IMR-90 (cell line): ENCODE measurements around the gene KDELR3. TPM values are rescaled to one million over a fixed set of nuclear protein-coding genes. Genes with fewer than 3 reads are reported as not detected.
A peak's percentile ranks its signal among the peaks of the same experiment; 100 is the strongest.

ENCODE experiments used
- ATAC-seq: fragments of 200-7000 bp; cut with Tn5 transposase; 2 replicates; pipeline ENCODE4 v1.9.1; 2020; ENCODE audit warnings: low read depth, mild to moderate bottlenecking, moderate library complexity
- BruUV-seq: library from RNA; stranded (reverse); fragments of 400-500 nt; replicated peaks from 2 replicates; lab custom pipeline; 2021; lab: Mats Ljungman, UMichigan
- CTCF ChIA-PET: fragments of 300-600 bp; formaldehyde crosslinking; extraction: SDS; loops from one replicate; lab custom pipeline; 2021; ENCODE audit warnings: antibody characterized with exemption; lab: Yijun Ruan, JAX
- POLR2A ChIA-PET: fragments of 300-600 bp; sonication (Branson Sonifier 250); formaldehyde crosslinking; loops from one replicate; lab custom pipeline; 2022; ENCODE audit warnings: antibody characterized with exemption; ENCODE audit not compliant: unreplicated experiment; lab: Charles Lee
- DNase-seq: peaks from one replicate; pipeline ENCODE4 v3.0.0; 2013
- H2AFZ ChIP-seq: replicated peaks from 2 replicates; pipeline ENCODE3; 2013; ENCODE audit warnings: low read length, mild to moderate bottlenecking; ENCODE audit not compliant: poor library complexity
- H2AK5ac ChIP-seq: 2 replicates; pipeline ENCODE4 v1.6.1; 2013; ENCODE audit warnings: low read depth, low read length, inconsistent platforms
- H2AK9ac ChIP-seq: replicated peaks from 2 replicates; pipeline ENCODE3; 2013; ENCODE audit warnings: mild to moderate bottlenecking, low read depth, low read length, moderate library complexity; ENCODE audit not compliant: poor library complexity
- H2BK120ac ChIP-seq: 2 replicates; pipeline ENCODE4 v1.6.1; 2013; ENCODE audit warnings: low read depth, low read length, inconsistent platforms
- H2BK15ac ChIP-seq: 3 replicates; pipeline ENCODE4 v1.6.1; 2013; ENCODE audit warnings: low read depth, low read length, inconsistent platforms
- H2BK20ac ChIP-seq: 2 replicates; pipeline ENCODE4 v1.6.1; 2013; ENCODE audit warnings: low read depth, mild to moderate bottlenecking, inconsistent platforms, low read length, moderate library complexity
- H2BK5ac ChIP-seq: 2 replicates; pipeline ENCODE4 v1.6.1; 2013; ENCODE audit warnings: mild to moderate bottlenecking, low read depth, low read length, inconsistent platforms; ENCODE audit not compliant: poor library complexity, severe bottlenecking
- H3K14ac ChIP-seq: replicated peaks from 2 replicates; pipeline ENCODE4 v1.6.1; 2013; ENCODE audit warnings: low read depth, low read length, inconsistent platforms
- H3K18ac ChIP-seq: 2 replicates; pipeline ENCODE4 v1.6.1; 2013; ENCODE audit warnings: low read depth, low read length, control low read depth
- H3K23ac ChIP-seq: 2 replicates; pipeline ENCODE4 v1.6.1; 2013; ENCODE audit warnings: low read depth, low read length, inconsistent platforms
- H3K27ac ChIP-seq: 2 replicates; pipeline ENCODE4 v1.5.1; 2013; ENCODE audit warnings: mild to moderate bottlenecking, control low read depth, low read length; ENCODE audit not compliant: insufficient read depth
- H3K27me3 ChIP-seq: 2 replicates; pipeline ENCODE4 v1.6.1; 2013; ENCODE audit warnings: low read length; ENCODE audit not compliant: control insufficient read depth, insufficient read depth
- H3K36me3 ChIP-seq: 2 replicates; pipeline ENCODE4 v1.6.1; 2013; ENCODE audit warnings: low read length, mixed read lengths; ENCODE audit not compliant: control insufficient read depth, insufficient read depth
- H3K4ac ChIP-seq: 2 replicates; pipeline ENCODE4 v1.6.1; 2013; ENCODE audit warnings: low read depth, low read length, inconsistent platforms
- H3K4me1 ChIP-seq: 2 replicates; pipeline ENCODE4 v1.6.1; 2013; ENCODE audit warnings: low read length, mixed read lengths; ENCODE audit not compliant: control insufficient read depth, insufficient read depth
- H3K4me2 ChIP-seq: 2 replicates; pipeline ENCODE4 v1.6.1; 2013; ENCODE audit warnings: low read depth, mild to moderate bottlenecking, control low read depth, low read length, moderate library complexity
- H3K4me3 ChIP-seq: 2 replicates; pipeline ENCODE4 v1.5.1; 2013; ENCODE audit warnings: low read depth, mild to moderate bottlenecking, control low read depth, low read length, moderate library complexity; ENCODE audit not compliant: insufficient read depth
- H3K56ac ChIP-seq: 2 replicates; pipeline ENCODE4 v1.6.1; 2013; ENCODE audit warnings: low read length, inconsistent platforms; ENCODE audit not compliant: insufficient read depth; ENCODE audit errors: extremely low read depth
- H3K79me1 ChIP-seq, 2 experiments: 2 replicates each; pipeline ENCODE4 v1.6.1; 2013; ENCODE audit warnings: low read length in 2 of 2, inconsistent platforms in 1 of 2, low read depth in 1 of 2
- H3K9ac ChIP-seq: 2 replicates; pipeline ENCODE4 v1.6.1; 2013; ENCODE audit warnings: low read depth, low read length, control low read depth
- H3K9me1 ChIP-seq: 2 replicates; pipeline ENCODE4 v1.6.1; 2013; ENCODE audit warnings: low read length, inconsistent platforms; ENCODE audit not compliant: insufficient read depth
- H3K9me3 ChIP-seq: 2 replicates; pipeline ENCODE4 v1.6.1; 2013; ENCODE audit warnings: low read length; ENCODE audit not compliant: control insufficient read depth, insufficient read depth
- H4K20me1 ChIP-seq: 2 replicates; pipeline ENCODE4 v1.6.1; 2013; ENCODE audit warnings: low read length, inconsistent platforms; ENCODE audit not compliant: insufficient read depth
- H4K5ac ChIP-seq: 2 replicates; pipeline ENCODE4 v1.6.1; 2013; ENCODE audit warnings: mild to moderate bottlenecking, low read depth, low read length, control low read depth
- H4K8ac ChIP-seq, 2 experiments: 2 replicates each; pipeline ENCODE4 v1.6.1; 2013; ENCODE audit warnings: low read depth in 2 of 2, low read length in 2 of 2, control low read depth in 1 of 2, inconsistent platforms in 1 of 2
- H4K91ac ChIP-seq: 2 replicates; pipeline ENCODE4 v1.6.1; 2013; ENCODE audit warnings: low read depth, low read length, inconsistent platforms; ENCODE audit not compliant: insufficient read depth
- BHLHE40 ChIP-seq: fragments of 150-350 bp; IDR thresholded peaks from 2 replicates; pipeline ENCODE4 v1.6.1; 2016; ENCODE audit warnings: mild to moderate bottlenecking, low read depth, low read length
- CEBPB ChIP-seq: IDR thresholded peaks from 2 replicates; pipeline ENCODE4 v1.6.1; 2012; ENCODE audit warnings: low read depth, low read length, improper control_type of control experiment
- CHD1 ChIP-seq: IDR thresholded peaks from 2 replicates; pipeline ENCODE4 v1.6.1; 2012; ENCODE audit warnings: low read depth, low read length, improper control_type of control experiment
- FOS ChIP-seq: fragments of 150-350 bp; IDR thresholded peaks from 2 replicates; pipeline ENCODE4 v1.6.1; 2016; ENCODE audit warnings: low read depth, low read length
- MAFK ChIP-seq: IDR thresholded peaks from 2 replicates; pipeline ENCODE4 v1.6.1; 2012; ENCODE audit warnings: low read depth, low read length, improper control_type of control experiment
- MAZ ChIP-seq: IDR thresholded peaks from 2 replicates; pipeline ENCODE4 v1.6.1; 2012; ENCODE audit warnings: low read depth, mild to moderate bottlenecking, low read length, improper control_type of control experiment, moderate library complexity, borderline replicate concordance
- MXI1 ChIP-seq: IDR thresholded peaks from 2 replicates; pipeline ENCODE4 v1.6.1; 2012; ENCODE audit warnings: low read depth, mild to moderate bottlenecking, low read length, moderate library complexity, borderline replicate concordance
- NFE2L2 ChIP-seq: fragments of 150-350 bp; IDR thresholded peaks from 2 replicates; pipeline ENCODE4 v1.6.1; 2016; ENCODE audit warnings: low read depth, mild to moderate bottlenecking, low read length
- POLR2A ChIP-seq: IDR thresholded peaks from 2 replicates; pipeline ENCODE4 v1.6.1; 2012; ENCODE audit warnings: mild to moderate bottlenecking, low read depth, low read length
- RAD21 ChIP-seq: IDR thresholded peaks from 2 replicates; pipeline ENCODE4 v1.6.1; 2012; ENCODE audit warnings: low read length, improper control_type of control experiment
- RCOR1 ChIP-seq: IDR thresholded peaks from 2 replicates; pipeline ENCODE4 v1.6.1; 2012; ENCODE audit warnings: mild to moderate bottlenecking, low read length, improper control_type of control experiment; ENCODE audit not compliant: insufficient replicate concordance
- RFX5 ChIP-seq: IDR thresholded peaks from 2 replicates; pipeline ENCODE4 v1.8.0; 2012; ENCODE audit warnings: low read depth, mild to moderate bottlenecking, low read length, moderate library complexity
- SMC3 ChIP-seq: fragments of 150-350 bp; IDR thresholded peaks from 2 replicates; pipeline ENCODE4 v1.6.1; 2016; ENCODE audit warnings: low read depth, mild to moderate bottlenecking, antibody characterized with exemption, low read length, moderate library complexity
- WGBS, 2 experiments: methylation state at CpG; one replicate each; pipeline versions ENCODE4 v1.1.5 to v1.1.7; 2013; ENCODE audit warnings: missing lambda C conversion rate in 2 of 2; ENCODE audit not compliant: insufficient read length in 1 of 2; ENCODE audit errors: extremely low coverage in 2 of 2; 5-methylcytosine and 5-hydroxymethylcytosine counted together
- dilution Hi-C: fragments of 300-500 bp; cut with HindIII; formaldehyde crosslinking; loops from one replicate; pipeline ENCODE4 v1.14.3; 2018; ENCODE audit warnings: low sequenced_read_pairs; ENCODE audit not compliant: unreplicated experiment
- in situ Hi-C: fragments of 300-500 bp; cut with MboI; formaldehyde crosslinking; loops from 3 replicates; pipeline ENCODE4 v1.14.3; 2019; ENCODE audit warnings: low sequenced_read_pairs, inconsistent platforms, mixed read lengths
- intact Hi-C: fragments of 100-400 bp; cut with micrococcal nuclease; formaldehyde crosslinking; loops from 2 replicates; pipeline ENCODE4 v1.10.0; 2022
- polyA plus RNA-seq, 3 experiments: library from polyadenylated mRNA; depleted of rRNA; stranded (reverse); fragments of >200 nt; gene quantifications; 2 replicates each; pipeline ENCODE4 v1.2.3, GENCODE V29; 2012; ENCODE audit warnings: low replicate concordance in 1 of 3
- total RNA-seq: library from RNA; depleted of rRNA; stranded (reverse); fragments of >200 nt; gene quantifications from 2 replicates; pipeline ENCODE4 v1.2.3, GENCODE V29; 2012
- TF ChIP-seq, protein P1 (sequence below): fragments of 150-350 bp; IDR thresholded peaks from 2 replicates; pipeline ENCODE4 v1.6.1; 2017; ENCODE audit warnings: mild to moderate bottlenecking, antibody characterized with exemption, low read length, low read depth
- TF ChIP-seq, protein P2 (sequence below): fragments of 150-350 bp; IDR thresholded peaks from 2 replicates; pipeline ENCODE4 v1.6.1; 2016; ENCODE audit warnings: low read depth, mild to moderate bottlenecking, low read length, moderate library complexity, borderline replicate concordance
- TF ChIP-seq, protein P3 (sequence below): conservative IDR thresholded peaks from 2 replicates; pipeline ENCODE4 v1.5.1; 2012; ENCODE audit warnings: mild to moderate bottlenecking, low read depth, low read length, improper control_type of control experiment

The KDELR3 gene
- total and polyA plus RNA-seq, 2 of the 4 experiments (the other 2 are of a cell fraction), result 129 to 224 TPM

DNA sequence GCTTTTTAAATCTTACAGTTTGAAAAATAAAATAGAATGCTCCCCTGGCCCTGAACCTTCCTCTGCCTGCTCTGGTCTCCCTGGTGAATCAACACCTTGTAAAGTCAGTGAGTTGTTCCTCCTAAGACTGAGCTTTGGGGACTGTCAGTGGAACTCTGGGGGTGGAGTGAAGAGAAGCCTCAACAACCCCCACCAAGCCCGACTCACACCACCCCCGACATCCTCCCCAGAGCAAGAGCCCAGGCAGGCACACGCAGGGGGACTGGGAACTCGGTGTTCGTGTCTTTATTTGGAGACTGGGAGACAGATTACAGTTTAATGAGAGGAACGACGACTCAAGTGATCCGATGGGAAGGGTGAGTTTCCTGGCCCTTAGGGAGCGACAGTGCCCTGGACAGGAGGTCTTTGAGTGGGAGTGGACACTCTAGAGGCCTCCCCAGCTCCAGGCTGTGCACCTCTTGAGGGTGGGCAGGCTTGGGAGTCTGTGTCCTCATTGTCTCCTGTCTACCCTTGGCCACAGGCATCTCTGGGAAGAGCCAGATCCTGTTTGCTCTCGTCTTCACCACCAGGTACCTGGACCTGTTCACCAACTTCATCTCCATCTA lies 6.2 kb downstream of the KDELR3 start:
- H3K27ac ChIP-seq, result no peak overlapping the region
- WGBS, 2 experiments, result no CpG with 5 or more reads among the region's 10 CpGs
- no peak for DNase-seq
- peaks cover 28% of the 10 kb centered on the region for H3K36me3 ChIP-seq
- no peak overlapping the region for H2AK5ac ChIP-seq
- H4K5ac ChIP-seq, result no peak overlapping the region
- no peak overlapping the region for H2BK5ac ChIP-seq
- no peak overlapping the region for H3K9ac ChIP-seq
- H4K91ac ChIP-seq, result no peak overlapping the region
- BruUV-seq, result no TSS peak
- no peak overlapping the region for H3K18ac ChIP-seq
- TF ChIP-seq RCOR1 (no peak), MXI1 (no peak), NFE2L2 (no peak), CEBPB (no peak), CHD1 (no peak), RFX5 (no peak), MAFK (no peak), RAD21 (no peak), FOS (no peak), POLR2A (no peak), MAZ (no peak), SMC3 (no peak), BHLHE40 (no peak)
- TF ChIP-seq, protein P1, sequence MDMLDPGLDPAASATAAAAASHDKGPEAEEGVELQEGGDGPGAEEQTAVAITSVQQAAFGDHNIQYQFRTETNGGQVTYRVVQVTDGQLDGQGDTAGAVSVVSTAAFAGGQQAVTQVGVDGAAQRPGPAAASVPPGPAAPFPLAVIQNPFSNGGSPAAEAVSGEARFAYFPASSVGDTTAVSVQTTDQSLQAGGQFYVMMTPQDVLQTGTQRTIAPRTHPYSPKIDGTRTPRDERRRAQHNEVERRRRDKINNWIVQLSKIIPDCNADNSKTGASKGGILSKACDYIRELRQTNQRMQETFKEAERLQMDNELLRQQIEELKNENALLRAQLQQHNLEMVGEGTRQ, result no peak
- TF ChIP-seq, protein P2, sequence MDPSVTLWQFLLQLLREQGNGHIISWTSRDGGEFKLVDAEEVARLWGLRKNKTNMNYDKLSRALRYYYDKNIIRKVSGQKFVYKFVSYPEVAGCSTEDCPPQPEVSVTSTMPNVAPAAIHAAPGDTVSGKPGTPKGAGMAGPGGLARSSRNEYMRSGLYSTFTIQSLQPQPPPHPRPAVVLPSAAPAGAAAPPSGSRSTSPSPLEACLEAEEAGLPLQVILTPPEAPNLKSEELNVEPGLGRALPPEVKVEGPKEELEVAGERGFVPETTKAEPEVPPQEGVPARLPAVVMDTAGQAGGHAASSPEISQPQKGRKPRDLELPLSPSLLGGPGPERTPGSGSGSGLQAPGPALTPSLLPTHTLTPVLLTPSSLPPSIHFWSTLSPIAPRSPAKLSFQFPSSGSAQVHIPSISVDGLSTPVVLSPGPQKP, result no peak
- TF ChIP-seq, protein P3, sequence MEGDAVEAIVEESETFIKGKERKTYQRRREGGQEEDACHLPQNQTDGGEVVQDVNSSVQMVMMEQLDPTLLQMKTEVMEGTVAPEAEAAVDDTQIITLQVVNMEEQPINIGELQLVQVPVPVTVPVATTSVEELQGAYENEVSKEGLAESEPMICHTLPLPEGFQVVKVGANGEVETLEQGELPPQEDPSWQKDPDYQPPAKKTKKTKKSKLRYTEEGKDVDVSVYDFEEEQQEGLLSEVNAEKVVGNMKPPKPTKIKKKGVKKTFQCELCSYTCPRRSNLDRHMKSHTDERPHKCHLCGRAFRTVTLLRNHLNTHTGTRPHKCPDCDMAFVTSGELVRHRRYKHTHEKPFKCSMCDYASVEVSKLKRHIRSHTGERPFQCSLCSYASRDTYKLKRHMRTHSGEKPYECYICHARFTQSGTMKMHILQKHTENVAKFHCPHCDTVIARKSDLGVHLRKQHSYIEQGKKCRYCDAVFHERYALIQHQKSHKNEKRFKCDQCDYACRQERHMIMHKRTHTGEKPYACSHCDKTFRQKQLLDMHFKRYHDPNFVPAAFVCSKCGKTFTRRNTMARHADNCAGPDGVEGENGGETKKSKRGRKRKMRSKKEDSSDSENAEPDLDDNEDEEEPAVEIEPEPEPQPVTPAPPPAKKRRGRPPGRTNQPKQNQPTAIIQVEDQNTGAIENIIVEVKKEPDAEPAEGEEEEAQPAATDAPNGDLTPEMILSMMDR, result no peak
- intact Hi-C loops (no loop called here), in situ Hi-C loops (no loop called here), dilution Hi-C loops (no loop called here)
- no peak overlapping the region for H3K4me2 ChIP-seq
- H2BK15ac ChIP-seq, result no peak overlapping the region
- H2BK120ac ChIP-seq, result no peak overlapping the region
- ChIA-PET POLR2A (no interaction called here), CTCF (no interaction called here)
- H3K14ac ChIP-seq, result no peak overlapping the region; the same call in 1 of the 2 replicates
- H3K23ac ChIP-seq, result peak overlapping the region; percentile 15; the same call in 1 of the 2 replicates
- no peak overlapping the region for H4K8ac ChIP-seq
- peaks cover 7% of the 10 kb centered on the region for H3K4me1 ChIP-seq
- no peak overlapping the region for H2AK9ac ChIP-seq
- no peaks in the 10 kb centered on the region for H3K9me3 ChIP-seq
- no peak overlapping the region for H3K4ac ChIP-seq
- H2AFZ ChIP-seq, result no peak overlapping the region
- no peaks in the 10 kb centered on the region for H3K27me3 ChIP-seq
- H3K9me1 ChIP-seq, result peaks cover 15% of the 10 kb centered on the region
- no peak overlapping the region for H3K56ac ChIP-seq
- no peak overlapping the region for H2BK20ac ChIP-seq
- peaks cover 4% of the 10 kb centered on the region for H4K20me1 ChIP-seq
- peaks cover 5 to 56% of the 10 kb centered on the region in 2 experiments; a peak in 3 of 4 replicates for H3K79me1 ChIP-seq
- H3K4me3 ChIP-seq, result no peak overlapping the region
- no peak for ATAC-seq
